Measurements from ENCODE around the gene CDK8.

DNA sequence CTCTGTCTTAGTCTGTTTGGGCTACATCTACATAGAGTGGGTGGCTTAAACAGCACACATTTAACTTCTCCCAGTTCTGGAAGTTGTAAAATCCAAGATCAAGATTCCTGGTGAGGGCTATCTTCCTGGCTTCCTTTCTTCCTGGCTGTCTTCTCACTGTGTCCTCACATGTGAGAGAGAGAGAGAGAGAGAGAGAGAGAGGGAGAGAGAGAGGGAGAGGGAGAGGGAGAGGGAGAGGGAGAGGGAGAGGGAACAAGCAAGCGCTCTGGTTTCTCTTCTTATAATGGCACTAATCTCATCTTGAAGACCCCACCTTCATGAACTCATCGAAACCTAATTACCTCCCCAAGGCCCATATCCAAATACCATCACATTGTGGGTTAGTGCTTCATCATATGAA, 69.2 kb downstream of the CDK8 start:
- TF ChIP-seq, protein P1, sequence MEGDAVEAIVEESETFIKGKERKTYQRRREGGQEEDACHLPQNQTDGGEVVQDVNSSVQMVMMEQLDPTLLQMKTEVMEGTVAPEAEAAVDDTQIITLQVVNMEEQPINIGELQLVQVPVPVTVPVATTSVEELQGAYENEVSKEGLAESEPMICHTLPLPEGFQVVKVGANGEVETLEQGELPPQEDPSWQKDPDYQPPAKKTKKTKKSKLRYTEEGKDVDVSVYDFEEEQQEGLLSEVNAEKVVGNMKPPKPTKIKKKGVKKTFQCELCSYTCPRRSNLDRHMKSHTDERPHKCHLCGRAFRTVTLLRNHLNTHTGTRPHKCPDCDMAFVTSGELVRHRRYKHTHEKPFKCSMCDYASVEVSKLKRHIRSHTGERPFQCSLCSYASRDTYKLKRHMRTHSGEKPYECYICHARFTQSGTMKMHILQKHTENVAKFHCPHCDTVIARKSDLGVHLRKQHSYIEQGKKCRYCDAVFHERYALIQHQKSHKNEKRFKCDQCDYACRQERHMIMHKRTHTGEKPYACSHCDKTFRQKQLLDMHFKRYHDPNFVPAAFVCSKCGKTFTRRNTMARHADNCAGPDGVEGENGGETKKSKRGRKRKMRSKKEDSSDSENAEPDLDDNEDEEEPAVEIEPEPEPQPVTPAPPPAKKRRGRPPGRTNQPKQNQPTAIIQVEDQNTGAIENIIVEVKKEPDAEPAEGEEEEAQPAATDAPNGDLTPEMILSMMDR (conservative IDR thresholded peaks at IDR 0.05; ENCODE audit: low read length): no peak
- no peak for TF ChIP-seq EZH2phosphoT487 (IDR thresholded peaks at IDR 0.05; ENCODE audit: borderline replicate concordance, low read depth, low read length)
